GM12872 (cell line): Measurements from ENCODE around the gene RANBP3.

ENCODE experiments used
- TF ChIP-seq, protein P1 (sequence below): IDR thresholded peaks from 3 replicates; pipeline ENCODE4 v1.5.1; 2011; ENCODE audit warnings: low read depth, mild to moderate bottlenecking, low read length, moderate library complexity; ENCODE audit not compliant: insufficient read depth

The RANBP3 gene

DNA sequence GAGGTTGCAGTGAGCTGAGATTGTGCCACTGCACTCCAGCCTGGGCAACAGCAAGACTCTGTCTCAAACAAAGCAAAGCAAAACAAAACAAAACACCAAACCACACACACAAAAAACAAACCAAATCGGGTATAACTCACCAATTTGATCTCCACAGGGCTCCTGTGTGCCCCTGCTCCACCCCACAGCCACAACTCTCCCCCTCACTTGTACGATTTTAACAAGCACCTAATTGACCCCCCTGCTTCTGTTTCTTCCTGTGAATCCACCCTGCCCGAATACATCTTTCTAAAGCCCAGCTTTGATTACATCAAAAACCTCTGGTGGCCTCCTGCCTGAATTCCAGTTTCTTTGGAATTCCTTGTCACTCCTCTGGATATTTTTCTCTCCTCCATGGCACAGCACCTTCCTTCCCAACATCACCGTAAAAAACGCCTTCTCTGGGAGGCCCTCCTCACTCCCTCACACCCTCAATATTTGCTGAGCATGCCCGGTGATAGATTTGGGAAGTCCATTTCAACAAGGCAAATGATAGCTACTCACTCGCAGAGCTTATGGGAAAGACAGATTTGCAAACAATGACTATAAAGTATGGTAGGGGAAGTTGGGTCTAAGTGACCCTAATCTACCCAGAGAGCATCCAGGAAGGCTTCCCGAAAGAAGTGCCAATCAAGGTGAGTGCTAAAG is 11.6 kb upstream of the RANBP3 start:
- TF ChIP-seq, protein P1, sequence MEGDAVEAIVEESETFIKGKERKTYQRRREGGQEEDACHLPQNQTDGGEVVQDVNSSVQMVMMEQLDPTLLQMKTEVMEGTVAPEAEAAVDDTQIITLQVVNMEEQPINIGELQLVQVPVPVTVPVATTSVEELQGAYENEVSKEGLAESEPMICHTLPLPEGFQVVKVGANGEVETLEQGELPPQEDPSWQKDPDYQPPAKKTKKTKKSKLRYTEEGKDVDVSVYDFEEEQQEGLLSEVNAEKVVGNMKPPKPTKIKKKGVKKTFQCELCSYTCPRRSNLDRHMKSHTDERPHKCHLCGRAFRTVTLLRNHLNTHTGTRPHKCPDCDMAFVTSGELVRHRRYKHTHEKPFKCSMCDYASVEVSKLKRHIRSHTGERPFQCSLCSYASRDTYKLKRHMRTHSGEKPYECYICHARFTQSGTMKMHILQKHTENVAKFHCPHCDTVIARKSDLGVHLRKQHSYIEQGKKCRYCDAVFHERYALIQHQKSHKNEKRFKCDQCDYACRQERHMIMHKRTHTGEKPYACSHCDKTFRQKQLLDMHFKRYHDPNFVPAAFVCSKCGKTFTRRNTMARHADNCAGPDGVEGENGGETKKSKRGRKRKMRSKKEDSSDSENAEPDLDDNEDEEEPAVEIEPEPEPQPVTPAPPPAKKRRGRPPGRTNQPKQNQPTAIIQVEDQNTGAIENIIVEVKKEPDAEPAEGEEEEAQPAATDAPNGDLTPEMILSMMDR: no peak

DNA sequence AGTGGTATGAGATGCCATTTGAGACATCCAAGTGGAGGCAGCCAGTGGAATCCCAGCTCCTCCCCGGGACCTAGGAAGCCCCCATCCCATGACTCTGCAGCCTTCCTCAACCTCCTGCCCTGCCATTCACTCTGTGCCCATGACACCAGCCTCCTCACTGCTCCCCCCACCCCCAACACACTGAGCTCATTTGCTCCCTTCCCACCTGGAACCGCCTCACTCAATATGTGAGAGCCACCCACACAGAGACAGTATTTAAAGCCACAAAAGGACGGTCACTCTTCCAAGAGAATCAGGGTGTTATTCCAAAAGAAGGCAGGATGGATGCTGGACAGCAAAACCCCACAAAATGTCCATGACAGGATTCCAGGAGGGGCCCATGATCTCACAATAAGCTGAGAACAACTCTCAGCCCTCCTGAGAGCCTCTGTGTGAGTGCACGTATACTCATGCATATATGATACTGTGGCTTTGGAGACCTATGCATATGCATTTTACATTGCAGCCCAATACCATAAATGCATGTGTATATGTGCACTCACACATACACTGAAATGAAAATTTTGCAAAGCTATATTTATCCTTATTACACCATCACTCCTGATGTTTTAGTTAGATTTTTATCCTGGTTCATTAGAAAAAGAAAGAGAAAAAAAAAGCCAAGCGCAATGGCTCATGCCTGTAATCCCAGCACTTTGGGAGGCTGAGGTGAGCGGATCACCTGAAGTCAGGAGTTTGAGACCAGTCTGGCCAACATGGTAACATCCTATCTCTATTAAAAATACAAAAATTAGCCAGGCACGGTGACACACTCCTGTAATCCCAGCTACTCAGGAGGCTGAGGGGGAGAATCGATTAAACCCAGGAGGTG is 10.8 kb upstream of the RANBP3 start:
- TF ChIP-seq, protein P1: no peak

DNA sequence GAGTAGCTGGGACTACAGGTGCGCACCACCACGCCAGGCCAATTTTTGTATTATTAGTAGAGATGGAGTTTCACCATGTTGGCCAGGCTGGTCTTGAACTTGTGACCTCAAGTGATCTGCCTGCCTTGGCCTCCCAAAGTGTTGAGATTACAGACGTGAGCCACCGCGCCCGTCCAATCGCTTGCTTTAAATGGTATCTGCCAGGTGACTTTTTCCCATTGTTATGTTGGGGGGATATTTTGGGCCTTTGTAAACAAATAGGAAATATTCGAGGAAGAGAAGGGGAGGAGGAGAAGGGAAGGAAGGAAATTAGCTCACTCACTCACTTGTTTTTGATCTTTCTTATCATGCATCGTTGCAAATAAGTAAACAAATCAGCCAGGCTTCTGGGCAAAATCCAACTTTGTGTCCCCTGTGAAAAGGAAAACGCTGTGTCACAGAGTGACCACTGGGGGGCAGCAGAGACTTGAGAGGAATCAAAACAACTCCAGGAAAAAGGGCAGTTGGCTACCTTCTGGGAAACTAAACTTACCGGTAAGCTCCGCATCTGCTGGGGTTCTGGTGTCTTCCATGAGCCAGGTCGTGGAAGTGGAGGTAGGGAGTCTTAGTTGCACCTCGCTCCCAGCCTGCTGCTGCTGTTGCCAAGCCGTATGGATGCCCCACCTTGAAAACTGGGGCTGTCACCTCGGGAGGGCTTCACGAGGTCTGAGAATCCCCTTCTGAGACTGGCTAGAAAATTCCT is 9.3 kb upstream of the RANBP3 start:
- TF ChIP-seq, protein P1: peak; percentile 94

DNA sequence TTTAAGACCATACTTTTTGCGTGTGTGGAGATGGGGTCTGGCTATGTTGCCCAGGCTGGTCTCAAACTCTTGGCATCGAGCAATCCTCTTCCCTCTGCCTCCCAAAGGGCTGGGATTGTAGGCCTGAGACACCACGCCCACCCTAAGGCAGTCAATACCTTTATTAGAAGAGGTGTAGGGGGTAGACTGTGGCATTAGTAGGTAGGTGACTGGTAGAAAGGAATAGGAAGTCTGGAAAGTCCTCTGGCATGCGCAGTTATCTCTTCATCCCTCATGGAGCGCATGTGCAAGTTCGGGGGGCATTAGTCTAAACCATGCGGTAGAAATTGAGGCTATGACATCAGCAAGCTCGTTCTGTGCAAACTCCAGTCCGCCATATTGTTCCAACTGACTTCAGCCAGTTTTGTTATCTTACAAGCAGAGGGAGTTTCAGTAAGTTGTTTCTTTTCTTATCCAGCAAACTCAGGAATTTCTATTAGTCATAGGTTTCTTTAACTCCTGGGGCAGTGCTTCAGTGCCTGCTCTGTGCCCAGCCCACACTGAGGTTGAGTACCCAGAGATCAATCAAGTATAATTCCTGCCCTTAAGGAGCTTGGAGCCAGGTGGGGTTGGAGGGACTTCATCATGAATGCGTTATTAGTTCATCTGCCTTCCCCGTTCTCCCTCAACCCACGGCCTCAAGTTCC is 7.3 kb upstream of the RANBP3 start:
- TF ChIP-seq, protein P1: no peak

DNA sequence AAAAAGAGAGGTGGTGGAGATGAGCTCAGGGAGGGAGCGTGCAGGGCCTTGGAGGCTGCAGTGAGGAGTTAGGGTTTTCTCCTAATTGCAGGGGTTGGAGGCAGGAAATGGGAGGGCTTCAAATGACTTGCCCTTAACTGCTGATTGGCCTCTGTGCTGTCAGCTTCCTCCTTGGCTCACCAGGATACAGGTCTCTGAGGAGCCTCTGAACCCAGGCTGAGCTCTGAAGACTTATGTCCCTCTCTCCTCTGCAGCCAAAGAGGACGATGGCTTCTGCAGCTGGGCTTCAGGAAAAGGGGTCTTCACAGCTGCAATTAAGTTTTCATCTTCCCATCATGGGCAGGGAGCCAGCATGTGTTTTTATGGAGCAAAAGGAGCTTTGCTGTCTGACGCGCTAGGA is 6.7 kb upstream of the RANBP3 start:
- TF ChIP-seq, protein P1: no peak

DNA sequence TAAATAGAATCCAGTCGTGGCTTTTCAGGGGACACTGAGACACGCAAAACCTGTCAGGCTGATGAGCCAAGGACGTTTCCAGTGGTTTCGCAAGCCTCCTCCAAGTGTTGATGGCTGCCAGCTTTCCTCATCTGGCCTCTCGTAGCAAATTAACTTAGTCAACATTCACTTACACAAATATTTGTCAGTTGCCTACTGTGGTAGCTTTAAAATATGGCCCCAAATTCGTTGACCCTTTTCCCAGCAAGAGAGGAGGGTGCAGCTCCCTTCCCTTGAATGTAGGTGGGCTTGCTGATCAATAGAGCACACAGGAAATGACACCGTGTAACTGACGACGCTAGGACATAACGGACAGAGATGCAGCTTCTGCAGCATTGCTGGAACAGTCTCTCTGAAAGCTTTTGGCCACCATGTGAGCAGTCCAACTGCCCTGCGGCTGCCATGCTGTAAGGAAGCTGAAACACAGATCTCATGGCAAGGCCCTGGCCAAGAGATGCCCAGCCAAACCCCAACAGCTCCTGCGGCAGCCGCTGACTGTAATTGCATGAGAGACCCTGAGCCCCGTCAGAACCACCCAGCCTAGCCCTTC is 5.5 kb upstream of the RANBP3 start:
- TF ChIP-seq, protein P1: no peak
